HUES64 (cell line): ENCODE data around the gene GGACT.

Experiments
- H3K27ac ChIP-seq: 2 replicates; pipeline ENCODE4 v1.7.0; 2013; ENCODE audit warnings: low read depth, low read length, inconsistent platforms
- H3K27me3 ChIP-seq: 2 replicates; pipeline ENCODE4 v1.6.1; 2013; ENCODE audit warnings: mild to moderate bottlenecking, low read length; ENCODE audit not compliant: insufficient read depth
- H3K36me3 ChIP-seq: 2 replicates; pipeline ENCODE4 v1.6.1; 2013; ENCODE audit warnings: mild to moderate bottlenecking, low read length; ENCODE audit not compliant: insufficient read depth
- H3K4me1 ChIP-seq: 2 replicates; pipeline ENCODE4 v1.6.1; 2013; ENCODE audit warnings: mild to moderate bottlenecking, low read length, moderate library complexity; ENCODE audit not compliant: insufficient read depth
- H3K4me3 ChIP-seq: 2 replicates; pipeline ENCODE4 v1.5.1; 2013; ENCODE audit warnings: mild to moderate bottlenecking, low read length, moderate library complexity
- H3K9ac ChIP-seq: 2 replicates; pipeline ENCODE4 v1.6.1; 2013; ENCODE audit warnings: mild to moderate bottlenecking, low read depth, low read length
- H3K9me3 ChIP-seq: 2 replicates; pipeline ENCODE4 v1.6.1; 2013; ENCODE audit warnings: low read depth, low read length; ENCODE audit not compliant: insufficient read depth
- WGBS: fragments of 150-250, 120-280 bp; methylation state at CpG from one replicate; pipeline ENCODE4 v1.1.7; 2013; ENCODE audit warnings: missing lambda C conversion rate; 5-methylcytosine and 5-hydroxymethylcytosine counted together

The GGACT gene

DNA sequence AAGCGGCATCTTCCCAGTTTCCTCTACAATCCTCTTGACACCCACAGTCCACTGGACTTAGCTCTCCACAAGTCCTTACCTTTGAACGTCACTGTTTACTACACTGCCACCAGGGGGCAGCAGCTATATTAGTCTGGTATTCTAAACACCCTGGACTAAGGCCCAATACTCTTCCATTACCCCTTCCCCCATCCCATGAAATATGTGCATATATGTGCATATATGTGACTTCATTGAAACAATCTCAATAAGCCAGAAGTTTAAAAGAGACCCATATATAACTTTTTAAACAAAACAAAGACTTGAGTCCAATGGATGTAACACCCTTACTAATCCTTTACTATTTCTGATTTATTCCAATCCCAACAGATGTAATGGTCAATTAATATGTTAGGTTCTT lies 15.5 kb downstream of the GGACT start:
- Histone ChIP-seq H3K27ac (no peak overlapping the region), H3K9me3 (no peaks in the 10 kb centered on the region), H3K9ac (no peak overlapping the region), H3K36me3 (no peaks in the 10 kb centered on the region), H3K4me3 (no peak overlapping the region), H3K27me3 (no peaks in the 10 kb centered on the region), H3K4me1 (no peaks in the 10 kb centered on the region)
- WGBS = 49% methylated on average over 2 of the region's 2 CpGs

DNA sequence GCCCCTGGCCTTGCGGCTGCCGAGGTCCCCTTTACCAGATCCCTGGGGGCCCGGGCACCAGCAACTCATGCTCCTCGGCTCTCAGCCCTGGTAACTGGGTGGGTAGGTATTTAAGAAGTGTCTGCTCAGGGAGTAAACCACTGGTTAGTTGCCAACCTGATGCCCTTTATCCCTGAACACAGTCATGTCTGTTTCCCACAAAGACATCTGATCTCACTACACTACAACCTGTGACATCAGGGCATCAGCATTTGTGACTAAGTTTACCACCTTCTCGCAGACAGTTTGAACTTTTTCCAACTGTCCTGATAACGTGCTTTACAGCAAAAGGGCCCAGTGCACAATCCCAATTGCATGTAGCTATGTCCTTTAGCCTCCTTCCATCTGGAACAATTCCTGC lies 22.0 kb downstream of the GGACT start:
- H3K27ac ChIP-seq = no peak overlapping the region
- H3K36me3 ChIP-seq = no peaks in the 10 kb centered on the region
- no peaks in the 10 kb centered on the region for H3K27me3 ChIP-seq
- H3K4me3 ChIP-seq = no peak overlapping the region
- WGBS = 95% methylated on average over 6 of the region's 6 CpGs
- H3K9me3 ChIP-seq = 0 out of 2 replicates have a peak, but pooled peaks cover 3% of the 10 kb centered on the region
- no peak overlapping the region for H3K9ac ChIP-seq
- no peaks in the 10 kb centered on the region for H3K4me1 ChIP-seq

DNA sequence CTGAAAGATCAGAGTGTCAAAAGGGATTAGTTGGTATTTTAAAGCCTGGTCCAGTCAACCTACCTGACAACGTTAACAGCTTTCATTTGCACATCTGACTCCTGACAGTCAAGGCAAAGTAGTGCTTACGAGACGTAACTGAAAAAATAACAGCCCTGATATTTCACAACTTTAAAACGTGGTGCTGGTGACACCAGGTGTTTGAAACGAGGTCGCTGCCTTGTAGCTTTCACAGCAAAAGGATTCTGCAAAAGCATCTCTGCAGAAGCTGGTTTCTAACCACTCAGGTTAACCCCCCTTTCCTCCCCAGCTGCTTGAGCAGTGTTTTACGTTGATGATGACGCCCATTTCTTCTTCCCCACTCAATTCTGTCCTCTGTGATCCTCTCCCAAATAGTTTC lies 23.3 kb downstream of the GGACT start:
- no peaks in the 10 kb centered on the region for H3K27me3 ChIP-seq

DNA sequence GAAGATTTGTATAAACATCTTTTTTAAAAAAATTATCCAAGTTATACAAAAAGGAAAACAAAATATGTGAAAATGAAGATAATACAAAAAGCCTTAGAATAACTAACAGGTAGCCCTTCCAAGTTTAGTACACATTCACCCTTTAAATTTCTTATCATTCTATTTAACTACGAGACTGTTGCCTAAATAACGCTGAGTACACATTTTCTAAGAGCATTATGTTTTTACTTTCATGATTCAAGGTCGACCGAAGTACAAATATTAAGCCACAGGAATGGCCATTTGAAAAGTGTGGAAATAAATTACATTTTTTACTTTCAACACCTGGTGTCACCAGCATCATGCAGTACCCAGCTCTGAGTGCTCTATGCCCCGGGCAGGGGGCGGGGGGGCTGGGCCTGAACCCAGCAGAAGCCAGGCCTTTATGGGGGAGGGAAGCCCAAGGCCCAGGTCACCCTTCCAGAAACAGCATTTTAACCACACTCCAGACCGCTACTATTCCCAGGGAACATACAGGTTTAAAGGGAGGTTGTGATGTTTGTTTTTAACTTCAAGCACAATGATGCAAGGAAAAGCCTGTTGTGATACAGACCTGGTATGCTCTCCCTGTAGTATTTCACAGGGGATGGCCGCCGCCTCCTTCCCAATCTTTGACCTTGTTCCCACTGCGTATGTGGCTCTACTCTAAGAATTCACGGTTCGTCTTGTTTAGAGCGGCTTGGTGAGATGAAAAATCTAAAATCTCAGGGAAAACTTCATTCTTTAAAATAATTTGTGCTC lies 24.0 kb downstream of the GGACT start:
- H3K9ac ChIP-seq = no peak overlapping the region
- H3K9me3 ChIP-seq = 0 out of 2 replicates have a peak, but pooled peaks cover 3% of the 10 kb centered on the region
- no peak overlapping the region for H3K4me3 ChIP-seq
- no peaks in the 10 kb centered on the region for H3K36me3 ChIP-seq
- WGBS = 90% methylated on average over 10 of the region's 13 CpGs
- H3K27me3 ChIP-seq = no peaks in the 10 kb centered on the region
- no peaks in the 10 kb centered on the region for H3K4me1 ChIP-seq
- H3K27ac ChIP-seq = no peak overlapping the region

More for the DNA sequence above, 23.3 kb downstream of the GGACT start:
- Histone ChIP-seq H3K9ac (no peak overlapping the region), H3K27ac (no peak overlapping the region), H3K9me3 (0 out of 2 replicates have a peak, but pooled peaks cover 3% of the 10 kb centered on the region), H3K4me3 (no peak overlapping the region), H3K36me3 (no peaks in the 10 kb centered on the region), H3K4me1 (no peaks in the 10 kb centered on the region)
- 74% methylated on average over 8 of the region's 8 CpGs for WGBS

DNA sequence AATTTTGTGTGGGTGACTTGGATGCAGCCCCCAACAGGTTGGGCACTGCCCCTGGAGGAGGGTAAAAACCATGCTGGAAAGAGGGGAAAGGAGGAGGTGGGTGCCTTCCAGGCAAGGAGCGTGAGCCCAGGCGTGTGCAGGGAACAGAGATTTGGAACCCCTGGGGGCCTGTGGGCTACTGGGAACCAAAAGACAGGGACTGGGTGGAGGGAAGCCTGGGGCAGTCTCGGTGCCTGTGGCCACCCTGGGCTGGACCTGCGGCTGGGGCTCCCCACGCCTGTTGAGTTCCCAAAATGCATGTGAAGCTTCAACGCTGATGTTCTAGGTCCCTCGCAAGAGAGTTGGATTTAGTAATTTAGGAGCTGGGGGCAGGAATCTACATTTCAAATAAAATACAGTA lies 24.8 kb downstream of the GGACT start:
- no peaks in the 10 kb centered on the region for H3K27me3 ChIP-seq
- H3K4me1 ChIP-seq = no peaks in the 10 kb centered on the region
- WGBS = 89% methylated on average over 6 of the region's 7 CpGs
- 0 out of 2 replicates have a peak, but pooled peaks cover 3% of the 10 kb centered on the region for H3K9me3 ChIP-seq
- H3K36me3 ChIP-seq = no peaks in the 10 kb centered on the region
- no peak overlapping the region for H3K4me3 ChIP-seq
- H3K9ac ChIP-seq = no peak overlapping the region
- H3K27ac ChIP-seq = no peak overlapping the region

DNA sequence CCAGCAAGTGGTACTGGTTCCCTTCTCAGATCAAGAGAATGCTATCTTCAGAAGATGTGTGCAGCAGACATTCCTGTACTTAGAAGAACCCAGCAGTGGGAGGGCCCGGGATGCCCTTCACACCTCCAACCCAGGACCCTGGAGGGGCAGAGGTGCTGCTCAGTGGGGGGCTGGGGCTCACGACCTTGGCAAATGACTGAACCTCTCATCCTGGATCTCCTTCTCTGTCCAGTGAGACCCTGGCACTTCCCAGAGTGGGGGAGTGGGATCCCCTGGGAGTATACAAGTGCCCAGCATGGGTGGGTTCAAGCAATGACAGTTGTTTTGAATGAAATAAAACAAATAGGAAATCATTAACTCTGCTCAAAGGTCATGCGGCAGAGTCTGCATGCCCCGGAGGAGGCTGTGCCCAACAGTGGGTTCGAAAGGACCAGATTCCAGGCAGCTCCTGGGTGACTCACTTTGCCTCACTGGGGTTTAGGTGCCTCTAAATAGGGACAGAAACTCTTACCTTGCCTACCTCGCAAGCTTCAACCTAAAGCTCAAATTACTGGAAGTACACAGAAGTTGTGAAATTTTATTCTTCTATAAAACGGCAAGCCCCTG lies 26.9 kb downstream of the GGACT start:
- no peaks in the 10 kb centered on the region for H3K36me3 ChIP-seq
- no peak overlapping the region for H3K4me3 ChIP-seq
- H3K27me3 ChIP-seq = no peaks in the 10 kb centered on the region
- H3K4me1 ChIP-seq = no peaks in the 10 kb centered on the region
- 71% methylated on average over 6 of the region's 7 CpGs for WGBS
- H3K9ac ChIP-seq = no peak overlapping the region
- 0 out of 2 replicates have a peak, but pooled peaks cover 3% of the 10 kb centered on the region for H3K9me3 ChIP-seq
- no peak overlapping the region for H3K27ac ChIP-seq

DNA sequence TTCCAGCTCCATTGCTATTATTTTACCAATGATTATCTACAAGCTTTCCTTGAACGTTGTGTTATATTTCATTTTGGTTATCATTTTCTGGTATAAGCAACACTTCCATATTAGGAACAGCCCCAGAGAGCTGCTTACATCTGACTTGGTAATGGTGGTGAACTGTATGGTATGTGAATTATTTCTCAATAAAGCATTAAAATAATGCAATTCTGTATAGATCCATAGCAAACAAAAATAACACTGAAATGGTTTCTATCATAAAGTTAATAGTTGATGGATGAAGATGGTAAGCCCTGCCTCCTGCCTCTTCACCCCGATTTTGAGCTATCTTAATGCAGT lies 27.5 kb downstream of the GGACT start:
- Histone ChIP-seq H3K9me3 (0 out of 2 replicates have a peak, but pooled peaks cover 3% of the 10 kb centered on the region), H3K9ac (no peak overlapping the region), H3K27ac (no peak overlapping the region), H3K4me1 (no peaks in the 10 kb centered on the region), H3K36me3 (no peaks in the 10 kb centered on the region), H3K4me3 (no peak overlapping the region), H3K27me3 (no peaks in the 10 kb centered on the region)
- WGBS = 77% methylated on average over 2 of the region's 2 CpGs

DNA sequence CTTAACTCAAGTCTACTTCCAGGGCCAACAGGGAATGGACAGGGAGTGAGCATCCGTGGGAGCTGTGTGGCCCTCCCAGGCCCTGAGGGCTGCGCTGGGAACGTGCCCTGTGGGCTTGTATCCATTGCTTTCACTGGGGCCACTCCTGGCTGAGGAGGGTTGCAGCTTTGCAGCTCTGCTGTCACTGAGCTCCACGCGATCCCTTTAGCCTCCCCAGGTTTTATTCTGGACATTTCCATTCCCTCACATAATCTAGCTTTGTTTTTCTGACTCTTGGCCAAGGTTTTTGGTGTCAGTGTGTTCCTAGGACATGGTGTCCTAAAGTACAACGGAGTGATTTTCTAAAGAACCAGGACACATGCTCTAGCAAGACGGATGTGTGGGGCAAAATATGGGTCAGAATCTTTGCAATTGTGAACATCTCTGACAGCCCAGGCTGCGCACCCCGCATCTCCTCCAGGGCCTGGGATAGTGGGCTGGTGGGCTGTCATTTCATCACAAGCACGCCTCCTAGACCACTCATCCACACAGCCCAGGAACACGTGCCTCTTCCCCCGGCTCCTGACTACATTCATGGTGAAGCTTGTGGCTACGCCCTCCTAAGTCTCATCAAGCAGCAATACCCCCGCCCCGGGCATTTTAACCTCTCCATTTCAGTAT lies 28.0 kb downstream of the GGACT start:
- WGBS = 89% methylated on average over 15 of the region's 15 CpGs

DNA sequence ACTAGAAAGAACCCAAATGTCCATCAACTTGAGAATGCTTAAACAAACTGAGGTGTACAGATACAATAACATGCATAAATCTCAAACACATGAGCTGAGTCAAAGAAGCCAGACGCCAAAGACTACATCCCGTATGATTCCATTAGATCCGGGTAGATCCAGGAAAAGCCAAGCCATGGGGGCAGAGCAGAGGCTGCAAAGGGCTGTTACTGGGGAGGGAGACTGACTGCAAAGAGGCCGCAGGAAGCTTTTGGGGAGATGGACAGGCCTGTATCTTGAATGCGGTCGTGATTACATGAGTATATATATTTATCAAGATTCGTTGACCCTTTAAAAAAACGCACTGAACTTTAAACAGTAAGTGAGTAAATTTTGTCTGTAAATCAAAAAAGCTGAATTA lies 28.7 kb downstream of the GGACT start:
- Histone ChIP-seq H3K9me3 (no peaks in the 10 kb centered on the region), H3K9ac (no peak overlapping the region), H3K36me3 (no peaks in the 10 kb centered on the region), H3K4me1 (no peaks in the 10 kb centered on the region), H3K27me3 (no peaks in the 10 kb centered on the region), H3K4me3 (no peak overlapping the region), H3K27ac (no peak overlapping the region)
- 96% methylated on average over 8 of the region's 8 CpGs for WGBS

More for the DNA sequence above, 28.0 kb downstream of the GGACT start:
- Histone ChIP-seq H3K27me3 (no peaks in the 10 kb centered on the region), H3K9ac (no peak overlapping the region), H3K27ac (no peak overlapping the region), H3K9me3 (0 out of 2 replicates have a peak, but pooled peaks cover 3% of the 10 kb centered on the region), H3K4me3 (no peak overlapping the region), H3K36me3 (no peaks in the 10 kb centered on the region), H3K4me1 (no peaks in the 10 kb centered on the region)

DNA sequence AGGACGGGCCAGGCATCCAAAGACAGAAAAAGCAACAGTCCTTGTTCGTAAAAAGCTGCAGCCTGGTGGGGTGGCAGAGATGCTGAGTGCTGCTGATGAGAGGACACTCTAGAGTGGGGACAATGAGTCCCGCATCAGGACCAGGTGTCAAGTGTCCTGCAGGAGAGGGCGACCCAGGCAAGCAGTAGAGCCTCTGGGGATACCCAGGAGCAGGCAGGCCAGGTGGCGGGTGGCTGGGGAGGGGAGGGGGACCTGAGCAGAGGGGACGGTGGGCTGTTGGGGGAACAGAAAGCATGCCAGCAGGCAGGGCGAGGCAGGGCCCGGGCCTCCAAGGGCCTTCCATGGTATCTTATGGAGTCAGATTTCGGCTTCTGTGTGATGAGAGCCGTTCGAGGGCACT lies 35.8 kb downstream of the GGACT start:
- H3K4me1 ChIP-seq = no peaks in the 10 kb centered on the region
- no peaks in the 10 kb centered on the region for H3K36me3 ChIP-seq
- no peak overlapping the region for H3K4me3 ChIP-seq
- WGBS = 90% methylated on average over 11 of the region's 11 CpGs
- no peaks in the 10 kb centered on the region for H3K9me3 ChIP-seq
- H3K27me3 ChIP-seq = no peaks in the 10 kb centered on the region
- no peak overlapping the region for H3K27ac ChIP-seq
- no peak overlapping the region for H3K9ac ChIP-seq

DNA sequence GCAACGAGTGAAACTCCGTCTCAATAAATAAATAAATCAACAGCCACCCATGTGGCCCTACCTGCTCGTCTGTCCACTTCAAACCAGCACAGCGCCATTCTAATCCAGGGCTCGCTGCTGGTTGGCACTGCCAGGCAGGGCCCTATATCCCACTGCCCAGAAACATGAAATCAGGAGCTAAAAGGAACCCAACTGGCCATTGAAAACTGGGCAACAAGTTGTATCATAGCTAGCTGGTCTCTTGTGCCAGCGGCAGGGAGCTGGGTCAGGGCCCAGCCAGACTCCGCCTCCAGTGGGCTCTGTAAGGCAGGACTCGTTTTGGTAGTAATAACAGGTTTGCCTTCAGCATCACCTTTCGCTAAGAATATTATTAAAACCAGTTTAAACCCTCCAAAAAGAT lies 39.3 kb downstream of the GGACT start:
- Histone ChIP-seq H3K36me3 (no peaks in the 10 kb centered on the region), H3K27ac (no peak overlapping the region), H3K9me3 (no peaks in the 10 kb centered on the region), H3K4me3 (no peak overlapping the region), H3K9ac (no peak overlapping the region), H3K4me1 (no peaks in the 10 kb centered on the region), H3K27me3 (no peaks in the 10 kb centered on the region)
- 90% methylated on average over 9 of the region's 9 CpGs for WGBS
